GM12865 (cell line): ENCODE data around the gene DPYD.

ENCODE experiments used
- DNase-seq: peaks from one replicate; pipeline ENCODE4 v3.0.0; 2010; ENCODE audit warnings: low read depth
- H3K4me3 ChIP-seq: 2 replicates; pipeline ENCODE4 v1.5.1; 2011; ENCODE audit warnings: mild to moderate bottlenecking, low read depth, low read length, control low read depth
- TF ChIP-seq, protein P1 (sequence below): IDR thresholded peaks from 2 replicates; pipeline ENCODE4 v1.5.1; 2011; ENCODE audit warnings: low read length, control low read depth, low read depth, inconsistent platforms; ENCODE audit not compliant: insufficient read depth; ENCODE audit errors: missing control alignments

DPYD gene

GRCh38 chr1:97091679-97092078, 829.2 kb downstream of the DPYD start:
- no peak for DNase-seq

GRCh38 chr1:97091263-97091662, 829.6 kb downstream of the DPYD start:
- no peak for DNase-seq
- no peak overlapping the region for H3K4me3 ChIP-seq
- TF ChIP-seq, protein P1, sequence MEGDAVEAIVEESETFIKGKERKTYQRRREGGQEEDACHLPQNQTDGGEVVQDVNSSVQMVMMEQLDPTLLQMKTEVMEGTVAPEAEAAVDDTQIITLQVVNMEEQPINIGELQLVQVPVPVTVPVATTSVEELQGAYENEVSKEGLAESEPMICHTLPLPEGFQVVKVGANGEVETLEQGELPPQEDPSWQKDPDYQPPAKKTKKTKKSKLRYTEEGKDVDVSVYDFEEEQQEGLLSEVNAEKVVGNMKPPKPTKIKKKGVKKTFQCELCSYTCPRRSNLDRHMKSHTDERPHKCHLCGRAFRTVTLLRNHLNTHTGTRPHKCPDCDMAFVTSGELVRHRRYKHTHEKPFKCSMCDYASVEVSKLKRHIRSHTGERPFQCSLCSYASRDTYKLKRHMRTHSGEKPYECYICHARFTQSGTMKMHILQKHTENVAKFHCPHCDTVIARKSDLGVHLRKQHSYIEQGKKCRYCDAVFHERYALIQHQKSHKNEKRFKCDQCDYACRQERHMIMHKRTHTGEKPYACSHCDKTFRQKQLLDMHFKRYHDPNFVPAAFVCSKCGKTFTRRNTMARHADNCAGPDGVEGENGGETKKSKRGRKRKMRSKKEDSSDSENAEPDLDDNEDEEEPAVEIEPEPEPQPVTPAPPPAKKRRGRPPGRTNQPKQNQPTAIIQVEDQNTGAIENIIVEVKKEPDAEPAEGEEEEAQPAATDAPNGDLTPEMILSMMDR: no peak

More at GRCh38 chr1:97091679-97092078, 829.2 kb downstream of the DPYD start:
- H3K4me3 ChIP-seq: no peak overlapping the region
- TF ChIP-seq, protein P1: no peak

DNA sequence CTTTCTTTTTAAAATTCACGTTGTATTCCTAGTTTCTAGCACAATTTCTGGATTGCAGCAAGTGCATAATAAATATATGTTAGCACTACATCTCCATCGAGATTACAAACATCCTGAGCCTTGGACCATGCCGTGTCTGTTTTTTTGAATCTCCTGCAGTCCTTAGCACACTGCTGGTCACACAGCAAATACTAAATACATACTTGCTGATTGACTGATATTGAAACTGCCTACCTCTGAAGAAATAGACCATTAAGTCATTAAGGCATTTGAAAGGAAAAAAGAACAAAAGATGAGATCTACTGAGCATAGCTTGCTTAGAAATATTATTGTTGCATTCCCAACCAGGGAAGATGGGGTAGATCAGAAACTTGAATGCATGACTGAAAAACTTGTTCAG, 830.1 kb downstream of the DPYD start:
- peak; percentile 29 for DNase-seq
- H3K4me3 ChIP-seq: no peak overlapping the region
- TF ChIP-seq, protein P1: no peak

GRCh38 chr1:97089173-97089572, 831.7 kb downstream of the DPYD start:
- DNase-seq: peak; percentile 17
- H3K4me3 ChIP-seq: no peak overlapping the region
- TF ChIP-seq, protein P1: no peak

DNA sequence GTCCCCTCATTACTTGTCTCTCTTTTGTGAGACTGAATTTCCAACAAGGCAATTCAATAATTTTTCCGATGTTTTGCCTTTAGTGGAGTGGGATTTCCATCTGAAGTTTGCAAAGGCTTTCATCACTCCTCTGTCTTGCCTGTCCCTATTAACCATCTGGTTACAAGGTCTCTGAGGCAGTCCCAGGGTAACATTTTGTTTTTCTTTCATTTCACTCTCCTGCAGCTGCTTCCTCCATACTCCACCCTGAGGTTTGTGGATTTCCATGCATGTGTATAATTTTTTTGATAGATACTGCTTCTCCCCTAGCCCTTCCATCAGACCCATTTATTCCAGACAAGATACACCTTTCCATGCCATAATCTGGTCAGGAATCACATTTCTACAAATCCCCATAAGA, 832.4 kb downstream of the DPYD start:
- H3K4me3 ChIP-seq: no peak overlapping the region
- DNase-seq: no peak
- TF ChIP-seq, protein P1: no peak

- no peak for DNase-seq
- TF ChIP-seq, protein P1: no peak
- H3K4me3 ChIP-seq: no peak overlapping the region
Measured at GRCh38 chr1:97084546-97084945, 836.3 kb downstream of the DPYD start.

DNA sequence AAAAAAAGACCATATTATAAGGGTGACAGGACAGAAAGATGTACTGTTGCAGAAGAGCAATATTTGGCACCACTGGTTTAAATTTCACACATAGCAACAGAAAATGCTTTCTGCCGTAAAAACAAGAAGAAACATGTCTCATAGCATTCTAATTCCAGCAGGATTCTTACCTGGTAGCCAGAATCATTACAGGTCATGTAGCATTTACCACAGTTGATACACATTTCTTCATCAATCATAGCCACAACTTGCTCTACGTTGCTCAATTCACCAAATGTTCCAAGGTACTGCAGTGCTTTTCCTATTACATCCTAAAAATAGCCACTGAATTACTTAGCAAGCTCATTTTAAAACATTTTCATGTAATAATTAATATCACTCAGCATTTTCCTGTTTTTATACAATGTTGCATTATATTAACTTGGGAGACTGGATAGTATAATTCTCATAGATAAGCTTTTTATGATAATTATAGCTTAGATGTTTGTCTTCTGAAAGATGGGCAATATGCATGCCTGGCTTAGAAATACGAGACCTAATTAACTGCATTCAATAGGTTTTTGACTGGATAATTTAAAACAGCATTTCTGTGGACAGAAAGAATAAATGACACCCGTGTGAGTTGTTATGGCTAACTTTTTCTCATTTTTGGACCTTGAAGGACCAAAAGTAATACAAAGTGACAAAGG, 838.5 kb downstream of the DPYD start:
- no peak for DNase-seq
- H3K4me3 ChIP-seq: no peak overlapping the region
- TF ChIP-seq, protein P1: no peak
